Measurements from ENCODE around the gene SEBOX.

DNA sequence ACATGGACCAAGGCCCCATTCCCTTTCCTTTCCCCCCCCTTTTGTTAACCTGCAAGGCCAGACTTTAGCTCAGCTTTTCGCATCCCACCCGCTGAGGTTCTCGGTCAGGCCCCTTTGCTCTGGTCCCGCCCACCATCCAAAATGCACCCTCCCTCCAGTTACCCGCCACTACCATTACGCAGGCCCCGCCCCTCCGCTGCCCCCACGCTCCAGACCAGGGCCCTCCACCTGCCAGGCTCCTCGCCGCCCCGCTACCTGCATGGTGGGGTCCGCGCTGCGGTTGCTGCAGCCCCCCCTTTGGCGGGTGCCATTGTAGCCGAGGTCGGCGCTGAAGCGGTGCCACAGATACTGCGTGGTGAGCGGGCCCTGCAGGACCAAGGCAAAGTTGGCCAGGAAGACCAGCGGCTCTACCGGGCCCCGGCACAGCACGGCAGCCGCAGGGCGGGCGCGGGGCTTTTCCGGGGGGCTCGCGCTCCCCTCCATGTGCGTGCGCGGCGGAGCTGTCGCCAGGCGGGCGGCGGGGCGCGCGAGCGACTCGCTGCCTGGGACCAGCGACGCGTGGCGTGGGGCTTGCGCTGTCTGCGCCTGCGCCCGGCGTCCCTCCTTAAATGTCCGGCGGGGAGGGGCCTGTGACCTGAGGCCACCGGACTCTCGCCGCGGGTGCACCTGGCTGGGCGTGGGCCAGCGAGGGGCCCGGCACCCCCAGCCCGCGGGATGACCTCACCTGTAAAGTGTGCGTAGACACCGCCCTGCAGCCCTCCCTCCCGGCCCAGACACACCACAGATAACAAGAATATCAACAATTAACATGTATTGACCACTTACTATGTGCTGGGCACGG is 40.9 kb upstream of the SEBOX start, which contains the start of gene SLC46A1:
- TF ChIP-seq, protein P1, sequence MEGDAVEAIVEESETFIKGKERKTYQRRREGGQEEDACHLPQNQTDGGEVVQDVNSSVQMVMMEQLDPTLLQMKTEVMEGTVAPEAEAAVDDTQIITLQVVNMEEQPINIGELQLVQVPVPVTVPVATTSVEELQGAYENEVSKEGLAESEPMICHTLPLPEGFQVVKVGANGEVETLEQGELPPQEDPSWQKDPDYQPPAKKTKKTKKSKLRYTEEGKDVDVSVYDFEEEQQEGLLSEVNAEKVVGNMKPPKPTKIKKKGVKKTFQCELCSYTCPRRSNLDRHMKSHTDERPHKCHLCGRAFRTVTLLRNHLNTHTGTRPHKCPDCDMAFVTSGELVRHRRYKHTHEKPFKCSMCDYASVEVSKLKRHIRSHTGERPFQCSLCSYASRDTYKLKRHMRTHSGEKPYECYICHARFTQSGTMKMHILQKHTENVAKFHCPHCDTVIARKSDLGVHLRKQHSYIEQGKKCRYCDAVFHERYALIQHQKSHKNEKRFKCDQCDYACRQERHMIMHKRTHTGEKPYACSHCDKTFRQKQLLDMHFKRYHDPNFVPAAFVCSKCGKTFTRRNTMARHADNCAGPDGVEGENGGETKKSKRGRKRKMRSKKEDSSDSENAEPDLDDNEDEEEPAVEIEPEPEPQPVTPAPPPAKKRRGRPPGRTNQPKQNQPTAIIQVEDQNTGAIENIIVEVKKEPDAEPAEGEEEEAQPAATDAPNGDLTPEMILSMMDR (IDR thresholded peaks at IDR 0.05), result peak in 1 of 6 experiments; percentile 13
- peak in 1 of 4 donors; percentile 69 for TF ChIP-seq POLR2A (IDR thresholded peaks at IDR 0.05)
- TF ChIP-seq EP300 (IDR thresholded peaks at IDR 0.05), result no peak
- TF ChIP-seq POLR2AphosphoS5 (IDR thresholded peaks at IDR 0.05), result no peak

All from upper lobe of left lung (tissue), 4 donors.